Activated CD4-positive, alpha-beta T cell treated with anti-CD3 and anti-CD28 coated beads, Interleukin-2, amount 10 ng/mL, durations not matched to agents 24 days and 14 days (primary cell): ENCODE data around the gene TNFAIP3. TPM values are rescaled to one million over a fixed set of nuclear protein-coding genes. Genes with fewer than 3 reads are reported as not detected.
"Not testable (repeated sequence)": the region's sequence is repeated elsewhere in the genome, so short reads cannot be mapped to it uniquely, and the experiment has no call there.

Experiments
- DNase-seq: peaks from one replicate; pipeline ENCODE4 v3.0.0; 2022
- H3K27ac Mint-ChIP-seq: one replicate; pipeline ENCODE4 v1.8.0; 2022; ENCODE audit warnings: mild to moderate bottlenecking, mixed read lengths
- H3K27me3 Mint-ChIP-seq: one replicate; pipeline ENCODE4 v1.8.0; 2022; ENCODE audit warnings: mixed read lengths
- H3K36me3 Mint-ChIP-seq: one replicate; pipeline ENCODE4 v1.8.0; 2022; ENCODE audit warnings: low read depth, mild to moderate bottlenecking, mixed read lengths
- H3K4me1 Mint-ChIP-seq: one replicate; pipeline ENCODE4 v1.8.0; 2021; ENCODE audit warnings: mixed read lengths
- H3K4me3 Mint-ChIP-seq: one replicate; pipeline ENCODE4 v1.8.0; 2022; ENCODE audit warnings: mild to moderate bottlenecking, moderate library complexity, mixed read lengths
- H3K9me3 Mint-ChIP-seq: one replicate; pipeline ENCODE4 v1.8.0; 2021; ENCODE audit warnings: mixed read lengths
- intact Hi-C: fragments of 100-400 bp; cut with micrococcal nuclease; formaldehyde crosslinking; loops from one replicate; pipeline ENCODE4 v1.15.1; 2023
- total RNA-seq: library from RNA; stranded (reverse); gene quantifications from 2 replicates; pipeline ENCODE4 v1.2.3, GENCODE V29; 2022

TNFAIP3 gene
- total RNA-seq, 1 donor from 2014 or later: 249 TPM

- Mint-ChIP-seq H3K36me3 (peaks cover 91% of the 10 kb centered on the region), H3K4me1 (peaks cover 56% of the 10 kb centered on the region)
- intact Hi-C loops: no loop called here
Measured at GRCh38 chr6:137880746-137881521, 13.9 kb downstream of the TNFAIP3 start.

GRCh38 chr6:137881522-137881886 is 14.4 kb downstream of the TNFAIP3 start:
- Mint-ChIP-seq H3K27me3 (no peaks in the 10 kb centered on the region), H3K4me3 (peak overlapping the region; percentile 37), H3K9me3 (peaks cover 6% of the 10 kb centered on the region), H3K36me3 (peaks cover 91% of the 10 kb centered on the region), H3K27ac (peak overlapping the region; percentile 85), H3K4me1 (peaks cover 56% of the 10 kb centered on the region)
- peak; percentile 66 for DNase-seq
- intact Hi-C loops: no loop called here

More at GRCh38 chr6:137880746-137881521, 13.9 kb downstream of the TNFAIP3 start:
- peak overlapping the region; percentile 65 for H3K4me3 Mint-ChIP-seq
- peak; percentile 68 for DNase-seq
- H3K9me3 Mint-ChIP-seq: peaks cover 3% of the 10 kb centered on the region
- H3K27me3 Mint-ChIP-seq: no peaks in the 10 kb centered on the region
- H3K27ac Mint-ChIP-seq: peak overlapping the region; percentile 85

- Mint-ChIP-seq H3K36me3 (peaks cover 91% of the 10 kb centered on the region), H3K4me1 (peaks cover 54% of the 10 kb centered on the region), H3K9me3 (peaks cover 14% of the 10 kb centered on the region), H3K27ac (peak overlapping the region; percentile 85), H3K4me3 (peak overlapping the region; percentile 62), H3K27me3 (no peaks in the 10 kb centered on the region)
- DNase-seq: peak; percentile 74
- intact Hi-C loops: loop anchor here (1.0 kb wide), 1 partner anchor 9 kb away; no protein-coding TSS in a partner anchor
Measured at GRCh38 chr6:137882225-137882961, 15.3 kb downstream of the TNFAIP3 start.

GRCh38 chr6:137883400-137884148 is 16.5 kb downstream of the TNFAIP3 start:
- intact Hi-C loops: no loop called here
- Mint-ChIP-seq H3K36me3 (peaks cover 88% of the 10 kb centered on the region), H3K9me3 (peaks cover 24% of the 10 kb centered on the region), H3K4me1 (peaks cover 45% of the 10 kb centered on the region), H3K27ac (peak overlapping the region; percentile 90), H3K27me3 (no peaks in the 10 kb centered on the region), H3K4me3 (peak overlapping the region; percentile 27)
- DNase-seq: peak; percentile 68

- no peak for DNase-seq
- peaks cover 41% of the 10 kb centered on the region for H3K4me1 Mint-ChIP-seq
- H3K27ac Mint-ChIP-seq: peak overlapping the region; percentile 65
- no peaks in the 10 kb centered on the region for H3K27me3 Mint-ChIP-seq
- intact Hi-C loops: no loop called here
- peaks cover 86% of the 10 kb centered on the region for H3K36me3 Mint-ChIP-seq
- no peak overlapping the region for H3K4me3 Mint-ChIP-seq
- peaks cover 29% of the 10 kb centered on the region for H3K9me3 Mint-ChIP-seq
Measured at GRCh38 chr6:137884149-137884909, 17.3 kb downstream of the TNFAIP3 start.

- DNase-seq, intact Hi-C loops, H3K27me3 Mint-ChIP-seq, H3K4me3 Mint-ChIP-seq: not testable (repeated sequence)
- Mint-ChIP-seq H3K9me3 (peaks cover 32% of the 10 kb centered on the region), H3K4me1 (peaks cover 38% of the 10 kb centered on the region), H3K36me3 (peaks cover 85% of the 10 kb centered on the region), H3K27ac (peak overlapping the region; percentile 65)
Measured at GRCh38 chr6:137884910-137885229, 17.8 kb downstream of the TNFAIP3 start.

- H3K4me3 Mint-ChIP-seq, DNase-seq, intact Hi-C loops, H3K27ac Mint-ChIP-seq, H3K27me3 Mint-ChIP-seq: not testable (repeated sequence)
- Mint-ChIP-seq H3K4me1 (peaks cover 28% of the 10 kb centered on the region), H3K9me3 (peaks cover 36% of the 10 kb centered on the region), H3K36me3 (peaks cover 75% of the 10 kb centered on the region)
Measured at GRCh38 chr6:137886226-137886625, 19.2 kb downstream of the TNFAIP3 start.

- Mint-ChIP-seq H3K4me3 (no peak overlapping the region), H3K27me3 (no peaks in the 10 kb centered on the region), H3K27ac (no peak overlapping the region), H3K9me3 (peaks cover 39% of the 10 kb centered on the region), H3K36me3 (peaks cover 40% of the 10 kb centered on the region), H3K4me1 (peaks cover 9% of the 10 kb centered on the region)
- DNase-seq: no peak
- intact Hi-C loops: no loop called here
Measured at GRCh38 chr6:137890983-137891537, 24.0 kb downstream of the TNFAIP3 start.

- Mint-ChIP-seq H3K36me3 (peaks cover 28% of the 10 kb centered on the region), H3K9me3 (peaks cover 29% of the 10 kb centered on the region), H3K4me1 (peaks cover 9% of the 10 kb centered on the region), H3K27ac (no peak overlapping the region), H3K4me3 (no peak overlapping the region), H3K27me3 (no peaks in the 10 kb centered on the region)
- intact Hi-C loops: no loop called here
- no peak for DNase-seq
Measured at GRCh38 chr6:137892271-137892708, 25.2 kb downstream of the TNFAIP3 start.

- H3K36me3 Mint-ChIP-seq: peaks cover 20% of the 10 kb centered on the region
- intact Hi-C loops: no loop called here
- H3K27me3 Mint-ChIP-seq: no peaks in the 10 kb centered on the region
Measured at GRCh38 chr6:137893181-137893580, 26.1 kb downstream of the TNFAIP3 start.

GRCh38 chr6:137893726-137894125 is 26.7 kb downstream of the TNFAIP3 start:
- Mint-ChIP-seq H3K27ac (no peak overlapping the region), H3K36me3 (peaks cover 17% of the 10 kb centered on the region), H3K27me3 (no peaks in the 10 kb centered on the region), H3K4me1 (peaks cover 7% of the 10 kb centered on the region), H3K9me3 (peaks cover 20% of the 10 kb centered on the region), H3K4me3 (no peak overlapping the region)
- intact Hi-C loops: no loop called here
- no peak for DNase-seq

More at GRCh38 chr6:137893181-137893580, 26.1 kb downstream of the TNFAIP3 start:
- no peak for DNase-seq
- H3K4me3 Mint-ChIP-seq: no peak overlapping the region
- peaks cover 25% of the 10 kb centered on the region for H3K9me3 Mint-ChIP-seq
- no peak overlapping the region for H3K27ac Mint-ChIP-seq
- peaks cover 7% of the 10 kb centered on the region for H3K4me1 Mint-ChIP-seq

GRCh38 chr6:137894378-137894777 is 27.3 kb downstream of the TNFAIP3 start:
- H3K4me3 Mint-ChIP-seq, intact Hi-C loops, H3K27ac Mint-ChIP-seq, H3K27me3 Mint-ChIP-seq, DNase-seq, H3K4me1 Mint-ChIP-seq: not testable (repeated sequence)
- peaks cover 16% of the 10 kb centered on the region for H3K9me3 Mint-ChIP-seq
- H3K36me3 Mint-ChIP-seq: peaks cover 12% of the 10 kb centered on the region
